Ishikawa (cell line): ENCODE data around the gene PDZD2.

ENCODE experiments used
- CEBPB ChIP-seq: IDR thresholded peaks from 2 replicates; pipeline ENCODE4 v1.6.1; 2012
- CREB1 ChIP-seq: IDR thresholded peaks from 2 replicates; pipeline ENCODE4 v1.6.1; 2012; ENCODE audit warnings: low read depth
- EP300 ChIP-seq: IDR thresholded peaks from 2 replicates; pipeline ENCODE4 v1.6.1; 2012; ENCODE audit warnings: borderline replicate concordance
- FOXM1 ChIP-seq: IDR thresholded peaks from 2 replicates; pipeline ENCODE4 v1.6.1; 2012; ENCODE audit warnings: low read depth, borderline replicate concordance
- MAX ChIP-seq: IDR thresholded peaks from 2 replicates; pipeline ENCODE4 v1.6.1; 2012
- NFIC ChIP-seq: IDR thresholded peaks from 2 replicates; pipeline ENCODE4 v1.6.1; 2012
- RAD21 ChIP-seq: IDR thresholded peaks from 2 replicates; pipeline ENCODE4 v1.6.1; 2012; ENCODE audit warnings: low read depth
- REST ChIP-seq: IDR thresholded peaks from 2 replicates; pipeline ENCODE4 v1.6.1; 2012; ENCODE audit warnings: low read depth, mild to moderate bottlenecking

- TF ChIP-seq RAD21 (no peak), CREB1 (no peak), CEBPB (no peak), EP300 (no peak), REST (no peak), MAX (no peak), FOXM1 (no peak), NFIC (no peak)
Observed at GRCh38 chr5:32131604-32132003, 492.7 kb downstream of the PDZD2 start.
